OCI-LY7 (cell line): ENCODE measurements around the gene ARHGAP42. TPM values are rescaled to one million over a fixed set of nuclear protein-coding genes. Genes with fewer than 3 reads are reported as not detected.

Experiments
- BruUV-seq: library from RNA; stranded (reverse); fragments of 400-500 nt; replicated peaks from 2 replicates; lab custom pipeline; 2021; lab: Mats Ljungman, UMichigan
- CTCF ChIA-PET: fragments of 300-600 bp; sonication (Branson Sonifier 250); formaldehyde crosslinking; loops from one replicate; lab custom pipeline; 2022; ENCODE audit warnings: antibody characterized with exemption; ENCODE audit not compliant: unreplicated experiment; lab: Charles Lee
- POLR2A ChIA-PET: fragments of 300-600 bp; sonication (Branson Sonifier 250); formaldehyde crosslinking; loops from one replicate; lab custom pipeline; 2022; ENCODE audit warnings: antibody characterized with exemption; lab: Charles Lee
- DNase-seq: peaks from one replicate; pipeline ENCODE4 v3.0.0-alpha.2; 2015; ENCODE audit warnings: low spot score
- H2AFZ ChIP-seq: fragments of 200-600 bp; sonication (generic), shearing (Covaris generic); 2 replicates; pipeline ENCODE4 v1.6.1; 2014; ENCODE audit warnings: mild to moderate bottlenecking, antibody characterized with exemption, low read length, moderate library complexity
- H3K27ac ChIP-seq: fragments of 200-600 bp; sonication (generic); 2 replicates; pipeline ENCODE4 v1.5.1; 2014; ENCODE audit warnings: mixed run types, low read depth, mild to moderate bottlenecking, moderate library complexity, low read length, inconsistent platforms; ENCODE audit not compliant: poor library complexity, severe bottlenecking
- H3K36me3 ChIP-seq: fragments of 200-600 bp; sonication (generic); 2 replicates; pipeline ENCODE4 v1.6.1; 2014; ENCODE audit warnings: mild to moderate bottlenecking, antibody characterized with exemption, low read length, moderate library complexity, mixed read lengths; ENCODE audit not compliant: insufficient read depth
- H3K4me1 ChIP-seq: fragments of 200-600 bp; sonication (generic); 2 replicates; pipeline ENCODE4 v1.5.1; 2014; ENCODE audit warnings: mild to moderate bottlenecking, low read length; ENCODE audit not compliant: insufficient read depth, poor library complexity, severe bottlenecking
- H3K4me2 ChIP-seq: fragments of 200-600 bp; sonication (generic); 2 replicates; pipeline ENCODE4 v1.6.1; 2014; ENCODE audit warnings: mild to moderate bottlenecking, low read length
- H3K4me3 ChIP-seq: fragments of 200-600 bp; sonication (generic); 2 replicates; pipeline ENCODE4 v1.5.1; 2014; ENCODE audit warnings: mild to moderate bottlenecking, low read depth, low read length; ENCODE audit not compliant: poor library complexity, severe bottlenecking
- H3K79me2 ChIP-seq: fragments of 200-600 bp; sonication (generic); 2 replicates; pipeline ENCODE4 v1.6.1; 2016; ENCODE audit warnings: low read depth, mild to moderate bottlenecking, low read length, moderate library complexity, mixed read lengths; ENCODE audit not compliant: insufficient read depth
- H3K9me2 ChIP-seq: fragments of 200-600 bp; sonication (generic); 2 replicates; pipeline ENCODE4 v1.6.1; 2016; ENCODE audit warnings: mild to moderate bottlenecking, low read length, mixed read lengths; ENCODE audit not compliant: insufficient read depth
- H3K9me3 ChIP-seq: fragments of 200-600 bp; sonication (generic); 2 replicates; pipeline ENCODE4 v1.6.1; 2014; ENCODE audit warnings: mild to moderate bottlenecking, mixed run types, low read length, mixed read lengths
- H4K20me1 ChIP-seq: fragments of 200-600 bp; sonication (generic); 2 replicates; pipeline ENCODE4 v1.6.1; 2014; ENCODE audit warnings: mild to moderate bottlenecking, antibody characterized with exemption, low read length, moderate library complexity, mixed read lengths; ENCODE audit not compliant: insufficient read depth
- CTCF ChIP-seq: fragments of 200-600 bp; sonication (generic); conservative IDR thresholded peaks from 2 replicates; pipeline ENCODE4 v1.5.1; 2014; ENCODE audit warnings: mild to moderate bottlenecking, antibody characterized with exemption, low read length, moderate library complexity, mixed read lengths
- EZH2phosphoT487 ChIP-seq: fragments of 200-600 bp; sonication (generic); IDR thresholded peaks from 2 replicates; pipeline ENCODE4 v1.6.1; 2018; ENCODE audit warnings: low read depth, borderline replicate concordance, mild to moderate bottlenecking, mixed run types, antibody characterized with exemption, low read length, moderate library complexity, mixed read lengths
- intact Hi-C: fragments of 100-400 bp; cut with micrococcal nuclease; formaldehyde crosslinking; loops from one replicate; pipeline ENCODE4 v1.10.0; 2022; ENCODE audit not compliant: unreplicated experiment
- total RNA-seq, 2 experiments: library from RNA; depleted of rRNA in 1 of 2; stranded (reverse); fragments of >200 nt in 1 of 2; shearing (Covaris generic) in 1 of 2; gene quantifications; 2 replicates each; pipeline ENCODE4 v1.2.3, GENCODE V29; 2014 to 2022

Gene ARHGAP42
- total RNA-seq, 2 experiments from 2014 or later, result not detected

- H3K79me2 ChIP-seq, result no peaks in the 10 kb centered on the region
- POLR2A ChIA-PET, result interaction anchor here (0.5 to 0.7 kb wide), 3 partner anchors 10 to 1253 kb away, joined by 3 to 4 read pairs (median 3); no protein-coding TSS in a partner anchor
- H3K9me3 ChIP-seq, result no peaks in the 10 kb centered on the region
Observed at GRCh38 chr11:100691896-100692653, 5.0 kb downstream of the ARHGAP42 start.

GRCh38 chr11:100695911-100696310 is 8.8 kb downstream of the ARHGAP42 start:
- Histone ChIP-seq H3K4me1 (no peaks in the 10 kb centered on the region), H3K9me3 (no peaks in the 10 kb centered on the region), H3K4me2 (no peak overlapping the region), H3K4me3 (no peak overlapping the region), H3K79me2 (no peaks in the 10 kb centered on the region), H3K9me2 (no peaks in the 10 kb centered on the region), H4K20me1 (no peaks in the 10 kb centered on the region), H2AFZ (no peak overlapping the region), H3K27ac (no peak overlapping the region), H3K36me3 (no peaks in the 10 kb centered on the region)
- ChIA-PET POLR2A (interaction anchor here (1.7 kb wide), 1 partner anchor 13 kb away, joined by 5 read pairs; no protein-coding TSS in a partner anchor), CTCF (no interaction called here)
- DNase-seq, result no peak
- intact Hi-C loops, result no loop called here
- no TSS peak for BruUV-seq
- TF ChIP-seq EZH2phosphoT487 (no peak), CTCF (no peak)

More at GRCh38 chr11:100691896-100692653, 5.0 kb downstream of the ARHGAP42 start:
- Histone ChIP-seq H3K4me2 (no peak overlapping the region), H3K27ac (no peak overlapping the region), H2AFZ (no peak overlapping the region), H4K20me1 (no peaks in the 10 kb centered on the region), H3K4me1 (no peaks in the 10 kb centered on the region), H3K9me2 (no peaks in the 10 kb centered on the region), H3K4me3 (no peak overlapping the region), H3K36me3 (no peaks in the 10 kb centered on the region)
- CTCF ChIA-PET, result interaction anchor here (1.2 kb wide), 1 partner anchor 12 kb away, joined by 5 read pairs; no protein-coding TSS in a partner anchor
- no TSS peak for BruUV-seq
- intact Hi-C loops, result no loop called here
- TF ChIP-seq CTCF, result no peak
- no peak for TF ChIP-seq EZH2phosphoT487
- DNase-seq, result no peak

GRCh38 chr11:100703139-100703538 is 16.1 kb downstream of the ARHGAP42 start:
- ChIA-PET POLR2A (no interaction called here), CTCF (no interaction called here)
- no peak overlapping the region for H3K27ac ChIP-seq
- intact Hi-C loops, result no loop called here
- TF ChIP-seq EZH2phosphoT487 (no peak), CTCF (no peak)
- H2AFZ ChIP-seq, result no peak overlapping the region
- H3K4me1 ChIP-seq, result no peaks in the 10 kb centered on the region
- H3K9me3 ChIP-seq, result no peaks in the 10 kb centered on the region
- no peak overlapping the region for H3K4me3 ChIP-seq
- no peaks in the 10 kb centered on the region for H3K36me3 ChIP-seq
- no peak for DNase-seq
- no peaks in the 10 kb centered on the region for H4K20me1 ChIP-seq
- no TSS peak for BruUV-seq
- H3K79me2 ChIP-seq, result no peaks in the 10 kb centered on the region
- no peak overlapping the region for H3K4me2 ChIP-seq
- no peaks in the 10 kb centered on the region for H3K9me2 ChIP-seq
